Rectal smooth muscle tissue (tissue), 1 donor: ENCODE measurements around the gene MYH14.
A peak's percentile ranks its signal among the peaks of the same experiment; 100 is the strongest.
"Not testable (repeated sequence)": the region's sequence is repeated elsewhere in the genome, so short reads cannot be mapped to it uniquely, and the experiment has no call there.

ENCODE experiments used
- H3K27ac ChIP-seq: one replicate; pipeline ENCODE4 v1.7.0; 2013; ENCODE audit warnings: low read depth, low read length, inconsistent platforms
- H3K27me3 ChIP-seq: one replicate; pipeline ENCODE4 v1.7.0; 2013; ENCODE audit warnings: low read length; ENCODE audit not compliant: control insufficient read depth, insufficient read depth
- H3K36me3 ChIP-seq: one replicate; pipeline ENCODE4 v1.7.0; 2013; ENCODE audit warnings: low read length; ENCODE audit not compliant: control insufficient read depth, insufficient read depth
- H3K4me1 ChIP-seq: one replicate; pipeline ENCODE4 v1.7.0; 2013; ENCODE audit warnings: low read length; ENCODE audit not compliant: control insufficient read depth, insufficient read depth
- H3K4me3 ChIP-seq: one replicate; pipeline ENCODE4 v1.7.0; 2013; ENCODE audit warnings: low read length
- H3K9ac ChIP-seq: one replicate; pipeline ENCODE4 v1.7.0; 2013; ENCODE audit warnings: low read length

Gene MYH14

DNA sequence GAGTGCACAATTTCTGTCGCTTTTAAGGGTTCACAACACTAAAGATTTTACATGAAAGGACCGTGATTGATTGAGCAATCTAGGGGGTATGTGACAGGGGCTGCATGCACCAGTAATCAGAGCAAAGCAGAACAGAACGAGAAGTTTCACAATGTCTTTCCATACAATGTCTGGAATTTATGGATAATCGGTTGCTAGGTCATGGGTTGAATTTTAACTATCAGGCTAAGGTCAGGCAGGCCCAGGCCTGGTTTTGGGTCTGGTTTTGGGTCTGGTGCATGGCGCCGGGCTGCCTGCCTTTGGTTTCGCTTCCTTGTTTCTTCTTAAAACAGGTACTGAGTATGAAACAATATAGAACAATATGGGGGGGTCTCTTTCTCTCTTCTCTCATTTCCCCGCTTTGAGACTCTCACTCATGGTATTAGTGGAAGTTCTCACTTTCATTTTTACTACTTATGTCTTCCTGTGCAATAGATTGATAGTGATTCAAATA is 143.7 kb downstream of the MYH14 start:
- not testable (repeated sequence) for H3K4me1 ChIP-seq, H3K27me3 ChIP-seq, H3K36me3 ChIP-seq, H3K27ac ChIP-seq, H3K9ac ChIP-seq, H3K4me3 ChIP-seq

DNA sequence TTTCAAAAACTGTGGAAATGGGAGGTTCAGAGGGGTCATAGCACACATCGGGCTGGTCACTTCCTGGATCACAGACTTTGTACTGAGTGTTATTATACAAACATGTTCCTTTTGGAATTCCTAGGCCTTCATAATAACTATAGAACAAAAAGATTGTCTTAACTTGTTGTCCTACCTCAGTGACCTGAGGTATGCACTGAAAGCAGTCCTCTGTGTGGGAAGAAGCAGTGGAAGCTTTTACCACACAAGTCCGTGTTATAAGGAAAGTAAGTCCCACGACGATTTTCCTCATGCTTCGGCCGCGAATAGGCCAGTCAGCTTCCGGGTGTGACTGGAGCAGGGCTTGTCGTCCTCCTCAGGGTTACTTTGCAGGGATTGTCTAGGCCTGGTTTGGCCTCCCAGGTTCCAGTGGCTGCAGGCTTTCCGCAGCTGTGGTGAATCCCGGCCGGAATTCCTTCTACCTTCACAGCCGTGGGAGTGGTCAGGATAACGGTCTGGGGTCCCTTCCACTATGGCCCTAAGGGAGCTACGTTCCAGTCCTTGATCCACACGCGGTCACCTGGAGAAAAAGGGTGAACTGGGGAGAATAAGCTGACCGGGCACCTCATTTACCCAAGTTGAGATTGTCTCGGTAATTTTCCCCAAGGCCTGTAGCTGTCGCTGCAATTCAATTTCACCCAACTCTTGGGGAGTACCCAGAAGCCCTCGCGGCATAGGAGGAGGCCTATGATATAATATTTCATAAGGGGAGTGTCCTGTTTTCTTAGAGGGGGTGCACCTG is 146.0 kb downstream of the MYH14 start:
- no peak overlapping the region for H3K27ac ChIP-seq
- no peaks in the 10 kb centered on the region for H3K4me1 ChIP-seq
- no peak overlapping the region for H3K4me3 ChIP-seq

DNA sequence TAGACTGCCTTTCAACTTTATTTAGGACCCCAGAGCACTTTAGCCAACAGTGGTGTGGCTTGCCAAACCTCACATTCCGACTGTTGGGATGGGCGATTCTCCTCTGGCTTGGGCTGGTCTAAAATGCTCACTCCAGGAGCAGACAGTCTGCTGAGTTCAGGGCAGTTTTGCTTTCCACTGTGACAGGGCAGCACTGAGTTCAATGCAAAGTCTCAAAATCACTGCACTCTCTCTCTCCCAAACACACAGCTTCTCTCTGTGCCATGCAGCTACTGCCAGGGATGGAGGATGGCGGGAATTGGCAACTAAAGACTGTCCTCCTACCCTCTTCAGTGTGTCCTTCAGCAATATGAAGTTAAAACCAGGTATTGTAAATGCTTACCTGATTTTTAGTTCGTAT is 148.8 kb downstream of the MYH14 start:
- Histone ChIP-seq H3K4me1 (no peaks in the 10 kb centered on the region), H3K4me3 (no peak overlapping the region), H3K27ac (no peak overlapping the region), H3K27me3 (no peaks in the 10 kb centered on the region), H3K9ac (no peak overlapping the region), H3K36me3 (no peaks in the 10 kb centered on the region)

More for the DNA sequence above, 146.0 kb downstream of the MYH14 start:
- Histone ChIP-seq H3K27me3 (no peaks in the 10 kb centered on the region), H3K9ac (no peak overlapping the region), H3K36me3 (no peaks in the 10 kb centered on the region)

DNA sequence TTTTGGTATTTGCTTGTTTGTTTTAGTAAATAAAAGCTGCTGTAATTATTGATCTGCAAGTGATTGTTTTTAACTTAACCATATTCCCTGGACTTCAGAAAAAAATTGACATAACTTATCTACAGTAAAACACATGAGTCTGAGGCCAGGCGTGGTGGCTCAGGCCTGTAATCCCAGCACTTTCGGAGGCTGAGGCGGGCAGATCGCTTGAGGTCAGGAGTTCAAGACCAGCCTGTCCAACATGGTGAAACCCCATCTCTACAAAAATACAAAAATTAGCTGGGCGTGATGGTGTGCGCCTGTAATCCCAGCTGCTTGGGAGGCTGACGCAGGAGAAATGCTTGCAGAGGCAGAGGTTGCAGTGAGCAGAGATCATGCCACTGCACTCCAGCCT is 150.1 kb downstream of the MYH14 start:
- H3K4me3 ChIP-seq, H3K27ac ChIP-seq, H3K4me1 ChIP-seq, H3K36me3 ChIP-seq, H3K27me3 ChIP-seq, H3K9ac ChIP-seq: not testable (repeated sequence)

DNA sequence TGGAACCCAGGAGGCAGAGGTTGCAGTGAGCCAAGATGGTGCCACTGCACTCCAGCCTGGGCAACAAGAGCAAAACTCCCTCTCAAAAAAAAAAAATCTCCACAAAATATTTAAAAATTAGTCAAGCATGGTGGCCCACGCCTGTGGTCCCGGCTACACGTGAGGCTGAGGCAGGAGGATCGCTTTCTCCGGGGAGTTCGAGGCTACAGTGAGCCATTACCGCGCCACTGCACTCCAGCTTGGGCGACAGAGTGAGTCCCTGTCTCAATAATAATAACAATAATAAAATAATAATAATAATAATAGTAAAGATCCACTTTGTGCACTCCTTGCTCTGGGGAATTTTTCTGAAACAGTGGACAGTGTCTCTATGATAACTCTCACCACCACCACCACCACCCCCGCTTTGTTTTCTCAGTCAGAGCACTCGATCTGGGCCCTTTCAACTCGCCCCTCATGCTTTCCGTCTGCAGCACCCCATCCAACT is 153.3 kb downstream of the MYH14 start:
- H3K4me3 ChIP-seq: no peak overlapping the region
- no peak overlapping the region for H3K27ac ChIP-seq
- no peaks in the 10 kb centered on the region for H3K36me3 ChIP-seq
- H3K4me1 ChIP-seq: no peaks in the 10 kb centered on the region
- peaks cover 3% of the 10 kb centered on the region for H3K27me3 ChIP-seq
- H3K9ac ChIP-seq: no peak overlapping the region

DNA sequence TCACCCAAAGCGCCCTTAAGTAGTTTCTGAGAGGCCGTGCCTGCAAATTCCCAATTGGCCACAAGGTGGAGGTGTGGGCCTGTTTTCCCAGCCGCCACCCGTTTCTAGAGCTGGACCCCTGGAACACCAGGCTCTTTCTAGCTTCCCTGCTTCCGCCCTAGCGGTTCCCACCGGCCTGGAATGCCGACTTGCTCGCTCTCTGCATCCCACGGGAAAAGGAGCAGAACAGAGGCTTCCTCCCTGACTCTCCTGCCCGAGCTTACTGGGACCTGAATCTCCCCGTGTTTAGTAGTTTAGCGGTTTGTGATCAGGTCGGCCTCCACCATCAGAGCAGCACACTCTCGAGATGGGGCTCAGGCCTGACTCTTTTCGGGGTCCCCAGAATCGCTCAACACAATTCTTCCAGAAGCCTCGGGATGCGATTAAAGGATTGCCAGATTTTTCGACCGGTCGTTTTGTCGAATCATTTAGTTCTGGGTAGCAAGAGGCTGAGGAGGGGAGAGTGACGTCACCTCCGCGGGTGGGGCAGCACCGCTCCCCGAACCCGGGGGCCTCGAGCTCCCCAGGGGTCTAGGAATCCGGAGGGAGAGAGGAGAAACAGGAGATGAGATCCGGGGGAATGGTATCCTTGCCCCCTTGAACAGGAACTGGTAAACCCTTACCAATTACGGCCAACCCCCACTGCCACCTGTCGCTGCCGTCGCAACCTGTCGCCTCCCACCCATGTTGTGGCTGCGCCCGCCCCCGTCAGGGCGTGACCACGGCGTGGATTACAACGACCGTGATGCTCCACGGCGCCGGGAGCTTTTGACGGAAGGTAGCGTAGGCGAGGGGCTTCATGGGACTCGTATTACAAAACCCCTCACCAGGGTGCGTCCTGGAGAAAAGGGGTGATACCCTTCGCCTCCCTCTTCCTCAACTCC is 154.0 kb downstream of the MYH14 start:
- Histone ChIP-seq H3K4me3 (peak overlapping the region; percentile 87), H3K9ac (peak overlapping the region; percentile 80), H3K36me3 (no peaks in the 10 kb centered on the region), H3K4me1 (no peaks in the 10 kb centered on the region), H3K27ac (peak overlapping the region; percentile 90), H3K27me3 (peaks cover 3% of the 10 kb centered on the region)

DNA sequence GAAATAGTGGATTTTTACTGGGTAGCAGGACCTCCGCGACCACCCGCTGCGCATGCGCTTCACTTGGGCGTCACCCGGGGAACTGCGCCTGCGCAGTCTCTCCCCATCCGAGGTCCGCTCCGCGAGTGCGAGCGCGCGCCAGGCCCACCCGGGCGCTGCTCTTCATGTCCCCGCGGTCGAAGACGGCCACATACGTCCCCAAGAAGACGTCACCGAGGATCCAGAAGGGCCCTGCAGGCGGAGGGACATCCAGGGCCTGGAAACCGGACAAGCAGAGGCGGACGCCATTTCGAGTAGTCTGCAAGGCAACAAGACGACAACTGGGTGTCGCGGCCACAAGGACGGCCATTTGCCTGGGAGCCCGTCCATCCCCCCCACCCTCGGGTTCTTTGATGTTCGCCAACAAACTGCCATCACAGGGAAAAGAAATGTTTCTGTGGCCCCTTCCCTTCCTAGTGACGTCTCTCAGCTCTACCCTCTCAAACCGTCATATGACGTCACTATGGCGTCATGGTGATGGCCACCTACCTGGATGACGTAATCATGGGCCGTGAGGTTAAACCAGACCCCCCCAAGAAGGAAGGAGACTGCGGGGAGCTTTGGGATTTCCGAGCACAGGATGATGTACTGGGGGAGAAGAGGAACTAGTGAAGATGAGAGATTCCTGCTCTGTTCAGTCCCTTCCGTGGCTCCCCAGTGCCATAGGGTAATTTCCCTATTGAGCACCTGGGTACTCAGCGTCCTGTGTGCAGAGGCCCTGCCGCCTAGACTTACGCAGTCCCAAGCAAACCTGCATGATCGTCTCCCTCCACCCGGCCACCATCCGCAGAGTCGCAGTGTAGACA is 155.3 kb downstream of the MYH14 start:
- no peaks in the 10 kb centered on the region for H3K4me1 ChIP-seq
- no peak overlapping the region for H3K27ac ChIP-seq

DNA sequence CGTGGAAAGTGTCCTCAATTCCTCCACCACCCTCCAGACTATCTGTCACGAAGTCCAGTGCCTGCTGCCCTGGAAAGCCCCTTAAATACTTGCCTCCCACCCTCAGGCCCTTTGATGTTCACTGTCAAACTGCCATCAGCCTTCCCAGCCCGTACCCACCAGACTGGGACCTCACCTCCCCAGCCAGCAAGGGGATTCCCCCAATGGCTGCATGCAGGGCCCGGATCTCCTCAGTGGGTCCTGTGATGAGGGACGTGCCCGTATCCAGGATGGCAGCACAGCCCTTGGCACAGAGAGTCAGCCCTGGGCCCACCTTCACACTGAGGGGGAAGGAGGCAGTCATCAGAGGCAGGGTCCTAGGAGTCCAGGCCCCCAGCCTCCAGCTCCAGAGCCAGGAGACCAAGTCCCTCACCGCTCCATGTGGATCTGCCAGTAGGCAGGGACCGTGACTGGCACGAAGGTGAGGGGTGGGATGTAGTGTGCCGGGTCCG is 156.0 kb downstream of the MYH14 start:
- Histone ChIP-seq H3K36me3 (no peaks in the 10 kb centered on the region), H3K4me3 (no peak overlapping the region), H3K4me1 (no peaks in the 10 kb centered on the region), H3K9ac (no peak overlapping the region), H3K27ac (no peak overlapping the region), H3K27me3 (peaks cover 3% of the 10 kb centered on the region)

More for the DNA sequence above, 155.3 kb downstream of the MYH14 start:
- H3K27me3 ChIP-seq: peaks cover 3% of the 10 kb centered on the region
- H3K36me3 ChIP-seq: no peaks in the 10 kb centered on the region
- peak overlapping the region; percentile 87 for H3K4me3 ChIP-seq
- H3K9ac ChIP-seq: peak overlapping the region; percentile 32
